Osteoblast (primary cell): ENCODE data around the gene SH3RF3. TPM values are rescaled to one million over a fixed set of nuclear protein-coding genes. Genes with fewer than 3 reads are reported as not detected.

Experiments
- DNase-seq: peaks from one replicate; pipeline ENCODE4 v3.0.0; 2011; ENCODE audit warnings: low spot score, mixed read lengths; ENCODE audit not compliant: insufficient read length; ENCODE audit errors: missing footprints
- H2AFZ ChIP-seq: 2 replicates; pipeline ENCODE4 v1.6.0; 2011; ENCODE audit warnings: mild to moderate bottlenecking, low read length
- H3K27ac ChIP-seq: 2 replicates; pipeline ENCODE4 v1.5.1; 2011; ENCODE audit warnings: mild to moderate bottlenecking, low read depth, low read length, moderate library complexity
- H3K27me3 ChIP-seq: 2 replicates; pipeline ENCODE4 v1.6.0; 2012; ENCODE audit warnings: mild to moderate bottlenecking, control low read depth, inconsistent platforms, low read length, moderate library complexity; ENCODE audit not compliant: insufficient read depth
- H3K36me3 ChIP-seq: 2 replicates; pipeline ENCODE4 v1.5.1; 2011; ENCODE audit warnings: mild to moderate bottlenecking, low read length, control low read depth, moderate library complexity; ENCODE audit not compliant: insufficient read depth
- H3K4me1 ChIP-seq: 2 replicates; pipeline ENCODE4 v1.5.1; 2011; ENCODE audit warnings: mild to moderate bottlenecking, low read length, control low read depth, moderate library complexity; ENCODE audit not compliant: insufficient read depth
- H3K4me2 ChIP-seq: 2 replicates; pipeline ENCODE4 v1.6.0; 2011; ENCODE audit warnings: mild to moderate bottlenecking, low read length; ENCODE audit not compliant: insufficient read depth
- H3K4me3 ChIP-seq: fragments of 200-600 bp; sonication (generic); 3 replicates; pipeline ENCODE4 v1.5.1; 2012; ENCODE audit warnings: mild to moderate bottlenecking, low read length, inconsistent platforms; ENCODE audit not compliant: insufficient read depth
- H3K79me2 ChIP-seq: 2 replicates; pipeline ENCODE4 v1.6.0; 2012; ENCODE audit warnings: mild to moderate bottlenecking, low read length, control low read depth, inconsistent platforms; ENCODE audit not compliant: insufficient read depth
- H3K9me3 ChIP-seq: 2 replicates; pipeline ENCODE4 v1.5.1; 2011; ENCODE audit warnings: low read depth, low read length, control low read depth
- H4K20me1 ChIP-seq: 2 replicates; pipeline ENCODE4 v1.6.0; 2012; ENCODE audit warnings: mild to moderate bottlenecking, low read length, control low read depth; ENCODE audit not compliant: insufficient read depth
- CTCF ChIP-seq: IDR thresholded peaks from 2 replicates; pipeline ENCODE4 v1.5.1; 2011; ENCODE audit warnings: mild to moderate bottlenecking, low read depth, low read length, moderate library complexity; ENCODE audit errors: extremely low read depth
- total RNA-seq: library from RNA; depleted of rRNA; stranded (reverse); fragments of >200 nt; gene quantifications from 2 replicates; pipeline ENCODE4 v1.2.3, GENCODE V29; 2012

Gene SH3RF3
- total RNA-seq, 1 donor: 14.8 TPM

- DNase-seq: no peak
- no peak overlapping the region for H3K27ac ChIP-seq
Observed at GRCh38 chr2:109439986-109440385, 311.0 kb downstream of the SH3RF3 start.

GRCh38 chr2:109440499-109441156 lies 311.6 kb downstream of the SH3RF3 start:
- TF ChIP-seq CTCF: no peak
- H3K27me3 ChIP-seq: no peaks in the 10 kb centered on the region
- H3K9me3 ChIP-seq: peaks cover 14% of the 10 kb centered on the region
- no peaks in the 10 kb centered on the region for H4K20me1 ChIP-seq
- DNase-seq: no peak
- H3K4me3 ChIP-seq: no peak overlapping the region
- H3K27ac ChIP-seq: no peak overlapping the region
- no peaks in the 10 kb centered on the region for H3K79me2 ChIP-seq
- peaks cover 8% of the 10 kb centered on the region for H3K36me3 ChIP-seq
- no peak overlapping the region for H3K4me2 ChIP-seq
- H2AFZ ChIP-seq: no peak overlapping the region
- H3K4me1 ChIP-seq: peaks cover 24% of the 10 kb centered on the region

More at GRCh38 chr2:109439986-109440385, 311.0 kb downstream of the SH3RF3 start:
- TF ChIP-seq CTCF: no peak
- H3K4me3 ChIP-seq: no peak overlapping the region
- H3K4me1 ChIP-seq: peaks cover 24% of the 10 kb centered on the region
- H3K36me3 ChIP-seq: peaks cover 8% of the 10 kb centered on the region
- H3K9me3 ChIP-seq: peaks cover 12% of the 10 kb centered on the region
- no peaks in the 10 kb centered on the region for H3K79me2 ChIP-seq
- no peaks in the 10 kb centered on the region for H3K27me3 ChIP-seq
- no peaks in the 10 kb centered on the region for H4K20me1 ChIP-seq
- H3K4me2 ChIP-seq: no peak overlapping the region
- H2AFZ ChIP-seq: no peak overlapping the region

GRCh38 chr2:109442715-109443319 lies 313.8 kb downstream of the SH3RF3 start:
- H3K4me3 ChIP-seq: no peak overlapping the region
- H4K20me1 ChIP-seq: no peaks in the 10 kb centered on the region
- no peak overlapping the region for H3K27ac ChIP-seq
- DNase-seq: no peak
- no peak overlapping the region for H3K4me2 ChIP-seq
- TF ChIP-seq CTCF: no peak
- H3K36me3 ChIP-seq: peaks cover 6% of the 10 kb centered on the region
- H3K9me3 ChIP-seq: peaks cover 14% of the 10 kb centered on the region
- H3K79me2 ChIP-seq: no peaks in the 10 kb centered on the region
- H3K27me3 ChIP-seq: no peaks in the 10 kb centered on the region
- H2AFZ ChIP-seq: no peak overlapping the region
- peaks cover 28% of the 10 kb centered on the region for H3K4me1 ChIP-seq

- no peaks in the 10 kb centered on the region for H4K20me1 ChIP-seq
- DNase-seq: no peak
- no peak for TF ChIP-seq CTCF
- no peak overlapping the region for H3K27ac ChIP-seq
- no peaks in the 10 kb centered on the region for H3K79me2 ChIP-seq
- H3K36me3 ChIP-seq: peaks cover 11% of the 10 kb centered on the region
- no peak overlapping the region for H3K4me2 ChIP-seq
- no peaks in the 10 kb centered on the region for H3K27me3 ChIP-seq
- H3K9me3 ChIP-seq: peaks cover 14% of the 10 kb centered on the region
- no peak overlapping the region for H2AFZ ChIP-seq
- H3K4me1 ChIP-seq: peaks cover 23% of the 10 kb centered on the region
- H3K4me3 ChIP-seq: no peak overlapping the region
Observed at GRCh38 chr2:109444916-109445315, 315.9 kb downstream of the SH3RF3 start.
